ENCODE results near the gene FBXW2. TPM values are rescaled to one million over a fixed set of nuclear protein-coding genes. Genes with fewer than 3 reads are reported as not detected.
"Not testable (repeated sequence)": the region's sequence is repeated elsewhere in the genome, so short reads cannot be mapped to it uniquely, and the experiment has no call there.

Gene FBXW2
- total and polyA plus RNA-seq, 8 donors, result 7.9 to 78.9 (median 18.0) TPM

DNA sequence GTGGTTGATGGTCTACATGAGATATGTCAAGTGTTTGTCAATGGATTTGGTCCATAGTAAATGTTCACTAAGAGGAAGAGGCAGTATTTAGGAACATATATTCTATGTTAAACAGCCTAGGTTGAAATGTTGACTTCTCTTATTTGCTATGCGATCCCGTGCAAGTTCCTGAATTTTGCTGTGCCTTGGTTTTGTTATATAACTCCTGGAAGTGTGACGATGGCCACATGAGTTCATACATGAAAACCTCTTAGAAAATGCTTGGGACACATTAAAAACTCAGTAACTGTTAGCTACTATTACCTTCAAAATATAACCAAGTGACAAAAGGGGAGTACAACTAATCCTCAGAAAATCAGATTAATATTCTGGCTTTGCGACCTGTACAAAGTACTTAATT lies 21.9 kb upstream of the FBXW2 start:
- Histone ChIP-seq H3K36me3 (peaks cover 22 to 55% (median 50%) of the 10 kb centered on the region in 4 donors), H3K4me3 (no peak overlapping the region), H3K9me3 (no peaks in the 10 kb centered on the region), H3K4me1 (no peaks in the 10 kb centered on the region), H3K27me3 (no peaks in the 10 kb centered on the region), H3K27ac (no peak overlapping the region)
- intact Hi-C loops (cut with DNase I; ENCODE audit: low total_unique reads), result no loop called here
- TF ChIP-seq POLR2AphosphoS5 (IDR thresholded peaks at IDR 0.05) (no peak), POLR2A (IDR thresholded peaks at IDR 0.05) (no peak), EP300 (IDR thresholded peaks at IDR 0.05) (no peak)
- TF ChIP-seq, protein P1, sequence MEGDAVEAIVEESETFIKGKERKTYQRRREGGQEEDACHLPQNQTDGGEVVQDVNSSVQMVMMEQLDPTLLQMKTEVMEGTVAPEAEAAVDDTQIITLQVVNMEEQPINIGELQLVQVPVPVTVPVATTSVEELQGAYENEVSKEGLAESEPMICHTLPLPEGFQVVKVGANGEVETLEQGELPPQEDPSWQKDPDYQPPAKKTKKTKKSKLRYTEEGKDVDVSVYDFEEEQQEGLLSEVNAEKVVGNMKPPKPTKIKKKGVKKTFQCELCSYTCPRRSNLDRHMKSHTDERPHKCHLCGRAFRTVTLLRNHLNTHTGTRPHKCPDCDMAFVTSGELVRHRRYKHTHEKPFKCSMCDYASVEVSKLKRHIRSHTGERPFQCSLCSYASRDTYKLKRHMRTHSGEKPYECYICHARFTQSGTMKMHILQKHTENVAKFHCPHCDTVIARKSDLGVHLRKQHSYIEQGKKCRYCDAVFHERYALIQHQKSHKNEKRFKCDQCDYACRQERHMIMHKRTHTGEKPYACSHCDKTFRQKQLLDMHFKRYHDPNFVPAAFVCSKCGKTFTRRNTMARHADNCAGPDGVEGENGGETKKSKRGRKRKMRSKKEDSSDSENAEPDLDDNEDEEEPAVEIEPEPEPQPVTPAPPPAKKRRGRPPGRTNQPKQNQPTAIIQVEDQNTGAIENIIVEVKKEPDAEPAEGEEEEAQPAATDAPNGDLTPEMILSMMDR (IDR thresholded peaks at IDR 0.05), result no peak
- 93 to 96% (median 93%) methylated on average over 4 of the region's 4 CpGs for WGBS, 5 donors
- no peak for DNase-seq

DNA sequence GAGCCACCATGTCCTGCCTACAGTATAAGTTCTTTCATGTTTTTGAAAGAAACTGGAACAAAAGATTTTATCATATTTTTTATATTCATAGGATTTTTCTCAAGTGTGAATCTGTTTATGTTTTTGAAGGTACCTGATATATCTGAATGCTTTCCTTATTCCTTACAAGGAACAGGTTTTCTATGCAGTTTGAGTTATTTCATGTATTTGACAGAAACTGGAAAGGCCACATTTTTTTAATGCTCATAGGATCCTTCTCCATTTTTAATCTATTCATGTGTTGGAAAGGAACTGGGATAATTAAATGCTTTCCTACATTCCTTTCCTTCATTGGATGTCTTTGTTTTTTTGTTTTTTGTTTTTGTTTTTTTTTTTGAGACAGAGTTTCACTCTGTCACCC lies 15.7 kb upstream of the FBXW2 start:
- DNase-seq, result no peak
- no peak overlapping the region for H3K4me3 ChIP-seq
- intact Hi-C loops (cut with DNase I; ENCODE audit: low total_unique reads), result no loop called here
- H3K36me3 ChIP-seq, result no peaks in the 10 kb centered on the region
- no peak overlapping the region for H3K27ac ChIP-seq
- H3K4me1 ChIP-seq, result no peaks in the 10 kb centered on the region
- H3K9me3 ChIP-seq, result peaks cover 0 to 49% (median 31%) of the 10 kb centered on the region in 4 donors
- H3K27me3 ChIP-seq, result no peaks in the 10 kb centered on the region
- TF ChIP-seq, protein P1 (IDR thresholded peaks at IDR 0.05), result no peak
- TF ChIP-seq POLR2AphosphoS5 (IDR thresholded peaks at IDR 0.05) (no peak), EP300 (IDR thresholded peaks at IDR 0.05) (no peak), POLR2A (IDR thresholded peaks at IDR 0.05) (no peak)

DNA sequence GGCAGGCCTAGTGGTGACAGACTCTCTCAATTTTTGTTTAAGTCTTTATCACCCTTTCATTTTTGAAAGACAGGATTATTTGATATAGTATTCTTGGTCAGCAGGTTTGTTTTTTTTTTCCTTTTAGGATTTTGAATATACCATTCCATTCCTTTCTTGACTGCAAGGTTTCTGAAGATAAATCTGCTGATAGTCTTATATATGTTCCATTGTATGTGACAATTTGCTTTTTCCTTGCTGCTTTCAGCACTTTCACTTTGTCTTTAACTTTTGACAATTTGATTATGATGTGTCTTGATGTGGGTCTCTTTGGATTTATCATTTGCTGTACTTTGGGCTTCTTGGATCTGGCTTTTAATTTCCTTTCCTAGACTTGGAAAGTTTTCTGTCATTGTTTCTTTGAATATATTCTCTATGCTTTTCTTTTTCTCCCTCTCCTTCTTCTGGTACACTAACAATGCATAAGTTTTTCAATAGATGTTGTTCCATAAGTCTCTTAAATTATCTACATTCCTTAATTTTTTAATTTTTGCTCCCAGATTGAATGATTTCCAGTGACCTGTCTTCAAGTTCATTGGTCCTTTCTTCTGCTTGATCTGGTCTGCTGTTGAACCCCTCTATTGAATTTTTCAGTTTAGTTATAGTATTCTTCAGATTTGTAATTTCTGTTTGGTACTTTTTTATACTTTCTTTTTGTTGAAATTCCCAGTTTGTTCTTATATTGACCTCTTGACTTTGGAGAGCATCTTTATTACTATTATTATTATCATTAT lies 14.6 kb upstream of the FBXW2 start:
- Histone ChIP-seq H3K4me3 (no peak overlapping the region), H3K4me1 (no peaks in the 10 kb centered on the region), H3K36me3 (no peaks in the 10 kb centered on the region), H3K9me3 (peaks cover 0 to 49% (median 31%) of the 10 kb centered on the region in 4 donors), H3K27ac (no peak overlapping the region), H3K27me3 (no peaks in the 10 kb centered on the region)
- DNase-seq, result no peak
- no peak for TF ChIP-seq POLR2AphosphoS5 (IDR thresholded peaks at IDR 0.05)
- TF ChIP-seq, protein P1 (IDR thresholded peaks at IDR 0.05), result no peak
- no peak for TF ChIP-seq EP300 (IDR thresholded peaks at IDR 0.05)
- no peak for TF ChIP-seq POLR2A (IDR thresholded peaks at IDR 0.05)
- intact Hi-C loops (cut with DNase I; ENCODE audit: low total_unique reads), result no loop called here

DNA sequence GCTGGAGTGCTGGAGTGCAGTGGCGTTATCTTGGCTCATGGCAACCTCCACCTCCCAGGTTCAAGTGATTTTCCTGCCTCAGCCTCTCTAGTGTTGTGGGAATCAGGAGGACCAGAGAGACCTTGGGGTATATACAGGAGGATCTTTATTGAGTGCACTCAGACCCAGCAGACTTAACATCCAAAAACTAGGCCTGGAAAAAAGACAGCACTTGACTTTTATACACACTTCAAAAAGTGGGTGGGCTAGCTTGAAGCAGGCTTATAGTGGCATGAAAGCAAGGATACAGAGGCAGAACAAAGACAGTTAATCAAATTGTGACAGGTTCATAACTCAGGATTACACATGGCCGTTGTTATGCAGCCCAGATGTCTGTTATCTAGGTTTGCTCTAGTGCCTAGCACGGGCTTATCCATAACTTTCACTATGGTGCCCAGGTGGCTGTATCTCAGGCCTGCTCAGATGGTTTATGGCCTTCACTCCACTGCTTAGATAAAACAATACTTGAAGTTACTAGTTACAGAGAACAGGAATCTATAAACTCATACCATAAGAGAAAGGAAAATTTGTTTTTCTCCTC lies 11.7 kb upstream of the FBXW2 start:
- H3K4me3 ChIP-seq; intact Hi-C loops (cut with DNase I; ENCODE audit: low total_unique reads); DNase-seq; H3K36me3 ChIP-seq; H3K27me3 ChIP-seq; H3K4me1 ChIP-seq; H3K27ac ChIP-seq: not testable (repeated sequence)
- H3K9me3 ChIP-seq, result peaks cover 0 to 49% (median 31%) of the 10 kb centered on the region in 4 donors
- WGBS, 5 donors, result 80 to 86% (median 84%) methylated on average over 3 of the region's 3 CpGs

DNA sequence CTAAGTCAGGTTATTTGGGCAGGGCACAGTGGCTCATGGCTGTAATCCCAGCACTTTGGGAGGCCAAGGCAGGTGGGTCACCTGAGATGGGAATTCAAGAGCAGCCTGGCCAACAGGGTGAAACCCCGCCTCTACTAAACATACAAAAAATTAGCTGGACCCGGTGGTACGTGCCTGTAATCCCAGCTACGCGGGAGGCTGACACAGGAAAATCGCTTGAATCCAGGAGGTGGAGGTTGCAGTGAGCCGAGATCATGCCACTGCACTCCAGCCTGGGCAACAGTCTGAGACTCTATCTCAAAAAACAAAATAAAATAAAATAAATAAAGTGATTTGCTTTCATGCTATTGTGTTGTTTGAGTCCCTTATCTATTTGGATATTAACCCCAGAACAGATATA lies 8.2 kb upstream of the FBXW2 start:
- WGBS, 5 donors, result 42 to 78% (median 55%) methylated on average over 7 of the region's 7 CpGs
- Histone ChIP-seq H3K36me3 (no peaks in the 10 kb centered on the region), H3K9me3 (peaks cover 0 to 20% (median 10%) of the 10 kb centered on the region in 4 donors), H3K4me3 (no peak overlapping the region), H3K27ac (no peak overlapping the region), H3K4me1 (no peaks in the 10 kb centered on the region), H3K27me3 (no peaks in the 10 kb centered on the region)
- TF ChIP-seq, protein P1 (IDR thresholded peaks at IDR 0.05), result no peak
- TF ChIP-seq POLR2AphosphoS5 (IDR thresholded peaks at IDR 0.05) (no peak), EP300 (IDR thresholded peaks at IDR 0.05) (no peak), POLR2A (IDR thresholded peaks at IDR 0.05) (no peak)
- no peak for DNase-seq
- intact Hi-C loops (cut with DNase I; ENCODE audit: low total_unique reads), result no loop called here

Measured in stomach (tissue), 9 donors.